ENCODE data around the gene FCGR3A. TPM values are rescaled to one million over a fixed set of nuclear protein-coding genes. Genes with fewer than 3 reads are reported as not detected.
A peak's percentile ranks its signal among the peaks of the same experiment; 100 is the strongest.
"Not testable (repeated sequence)": the region's sequence is repeated elsewhere in the genome, so short reads cannot be mapped to it uniquely, and the experiment has no call there.

FCGR3A gene
- total and polyA plus RNA-seq, 2 of the 8 experiments (the other 6 are each of a cell fraction or from before 2014, with no cell fraction given): not detected

GRCh38 chr1:161537068-161537669 lies 12.4 kb downstream of the FCGR3A start:
- H2BK12ac ChIP-seq (ENCODE audit: low read depth, low read length); H3K23me2 ChIP-seq (ENCODE audit: low read depth, low read length); H3K14ac ChIP-seq (ENCODE audit: insufficient read length); H3K9me3 ChIP-seq (ENCODE audit: insufficient read depth in 2 of 2, low read depth in 1 of 2, low read length in 1 of 2); H4K8ac ChIP-seq (ENCODE audit: extremely low read depth, insufficient read depth, low read length); H2AFZ ChIP-seq (ENCODE audit: low read length); H3K79me1 ChIP-seq (ENCODE audit: low read depth, low read length); H3K4me3 ChIP-seq (ENCODE audit: extremely low read depth in 1 of 4, insufficient read depth in 2 of 4, low read depth in 3 of 4, low read length in 4 of 4); FAIRE-seq; H3K4ac ChIP-seq (replicated peaks; ENCODE audit: insufficient read length, low read depth, low read length); H2BK5ac ChIP-seq (ENCODE audit: low read depth, low read length); H4K91ac ChIP-seq (replicated peaks; ENCODE audit: insufficient read length, low read length); H3K36me3 ChIP-seq (ENCODE audit: control insufficient read depth in 2 of 4, insufficient read depth in 4 of 4, low read length in 3 of 4); H2AK5ac ChIP-seq (ENCODE audit: low read depth, low read length); H3K23ac ChIP-seq (ENCODE audit: insufficient read length); H3K79me2 ChIP-seq (ENCODE audit: control insufficient read depth in 1 of 2, insufficient read depth in 2 of 2, low read length in 2 of 2); H3K18ac ChIP-seq (ENCODE audit: extremely low read depth, low read length); DNase-seq (ENCODE audit: low read depth in 1 of 2, low spot score in 2 of 2); H3K27ac ChIP-seq (ENCODE audit: low read depth, low read length); H2BK20ac ChIP-seq (ENCODE audit: low read length); POLR2A ChIA-PET (ENCODE audit: partially characterized antibody); H4K5ac ChIP-seq (ENCODE audit: insufficient read length, low read depth, low read length); H2BK120ac ChIP-seq (replicated peaks; ENCODE audit: low read depth, low read length); H2BK15ac ChIP-seq (ENCODE audit: low read length); CTCF ChIA-PET (ENCODE audit: partially characterized antibody); H3K56ac ChIP-seq (replicated peaks; ENCODE audit: insufficient read length, low read depth, low read length); H3K4me1 ChIP-seq (replicated peaks in 1 of 4; ENCODE audit: control insufficient read depth in 3 of 4, insufficient read depth in 4 of 4, low read length in 3 of 4); H3K27me3 ChIP-seq (replicated peaks in 1 of 4; ENCODE audit: control insufficient read depth in 3 of 4, extremely low read depth in 1 of 4, insufficient read depth in 3 of 4, low read length in 3 of 4); H4K20me1 ChIP-seq (replicated peaks in 1 of 2; ENCODE audit: control insufficient read depth in 1 of 2, insufficient read depth in 2 of 2, low read length in 2 of 2); H3K9ac ChIP-seq (replicated peaks in 1 of 4; ENCODE audit: extremely low read depth in 1 of 4, low read depth in 3 of 4, low read length in 3 of 4); H3K4me2 ChIP-seq (ENCODE audit: insufficient read depth in 1 of 2, low read depth in 2 of 2, low read length in 2 of 2): not testable (repeated sequence)
- WGBS, 2 experiments (ENCODE audit: extremely low coverage in 1 of 2, insufficient coverage in 1 of 2, insufficient read length in 1 of 2, insufficient replicate concordance in 2 of 2, low coverage in 1 of 2, low lambda C conversion rate in 2 of 2, missing lambda C conversion rate in 1 of 2): 83% methylated on average over 5 of the region's 7 CpGs; no CpG with 5 or more reads in 1 of the 2 experiments
- TF ChIP-seq CEBPB (IDR thresholded peaks at IDR 0.05; ENCODE audit: low read depth, low read length): 0 out of 2 replicates have a peak, but pooled peaks have one; percentile 9

Data from H1 (cell line).